ENCODE results near the gene ABCD2.
A peak's percentile ranks its signal among the peaks of the same experiment; 100 is the strongest.
"Not testable (repeated sequence)": the region's sequence is repeated elsewhere in the genome, so short reads cannot be mapped to it uniquely, and the experiment has no call there.

ABCD2 gene

GRCh38 chr12:39619660-39620433, at the start of gene ABCD2:
Gene ABCD2 (minus strand): TSS chr12:39619803. CDS start chr12:39619615, 188 bp downstream.
- peak; percentile 81 for DNase-seq

GRCh38 chr12:39660101-39660500, 40.5 kb upstream of the ABCD2 start:
- no peak for DNase-seq

- no peak for DNase-seq
Observed at GRCh38 chr12:39647383-39647782, 27.8 kb upstream of the ABCD2 start.

GRCh38 chr12:39646963-39647362, 27.4 kb upstream of the ABCD2 start:
- DNase-seq = no peak

GRCh38 chr12:39643052-39643451, 23.4 kb upstream of the ABCD2 start:
- no peak for DNase-seq

- DNase-seq = no peak
Observed at GRCh38 chr12:39638840-39639239, 19.2 kb upstream of the ABCD2 start.

GRCh38 chr12:39638178-39638577, 18.6 kb upstream of the ABCD2 start:
- no peak for DNase-seq

GRCh38 chr12:39632670-39633069, 13.1 kb upstream of the ABCD2 start:
- DNase-seq = no peak

GRCh38 chr12:39628836-39629235, 9.2 kb upstream of the ABCD2 start:
- no peak for DNase-seq

- no peak for DNase-seq
Observed at GRCh38 chr12:39627914-39628313, 8.3 kb upstream of the ABCD2 start.

- DNase-seq = no peak
Observed at GRCh38 chr12:39626033-39626814, 6.6 kb upstream of the ABCD2 start.

- no peak for DNase-seq
Observed at GRCh38 chr12:39623919-39624318, 4.3 kb upstream of the ABCD2 start.

GRCh38 chr12:39623160-39623559, 3.6 kb upstream of the ABCD2 start:
- DNase-seq = not testable (repeated sequence)

GRCh38 chr12:39622306-39622705, 2.7 kb upstream of the ABCD2 start:
- DNase-seq = no peak

- DNase-seq = no peak
Observed at GRCh38 chr12:39621670-39622069, 2.1 kb upstream of the ABCD2 start.

GRCh38 chr12:39620659-39621658, 1.4 kb upstream of the ABCD2 start:
- peak; percentile 48 for DNase-seq

GRCh38 chr12:39619316-39619659, 315 bp downstream of the ABCD2 start:
- no peak for DNase-seq

GRCh38 chr12:39618701-39619100, 902 bp downstream of the ABCD2 start:
- DNase-seq = no peak

GRCh38 chr12:39617887-39618286, 1.7 kb downstream of the ABCD2 start:
- DNase-seq = no peak

- no peak for DNase-seq
Observed at GRCh38 chr12:39616666-39617065, 2.9 kb downstream of the ABCD2 start.

GRCh38 chr12:39616251-39616650, 3.4 kb downstream of the ABCD2 start:
- no peak for DNase-seq

GRCh38 chr12:39613525-39613924, 6.1 kb downstream of the ABCD2 start:
- no peak for DNase-seq

GRCh38 chr12:39612250-39612649, 7.4 kb downstream of the ABCD2 start:
- DNase-seq = no peak

Measured in CD4-positive, alpha-beta T cell treated with Interleukin-15 for 1 hour (primary cell).